Activated naive CD8-positive, alpha-beta T cell treated with anti-CD3 and anti-CD28 coated beads, Interleukin-2, amount 10 ng/mL, durations not matched to agents 7 days and 5 days (primary cell): Measurements from ENCODE around the gene TAS2R39. TPM values are rescaled to one million over a fixed set of nuclear protein-coding genes. Genes with fewer than 3 reads are reported as not detected.
"Not testable (repeated sequence)": the region's sequence is repeated elsewhere in the genome, so short reads cannot be mapped to it uniquely, and the experiment has no call there.

Experiments
- ATAC-seq: fragments of 150-1000 bp; cut with Tn5 transposase; one replicate; pipeline ENCODE4 v1.10.0; 2021; ENCODE audit warnings: low read depth, moderate library complexity
- POLR2A ChIA-PET: fragments of 350-600 bp; sonication (Branson Sonifier 250); formaldehyde crosslinking; loops from one replicate; lab custom pipeline; 2021; ENCODE audit warnings: antibody characterized with exemption; lab: Charles Lee
- DNase-seq: peaks from one replicate; pipeline ENCODE4 v3.0.0; 2021
- H3K27ac Mint-ChIP-seq: one replicate; pipeline ENCODE4 v1.8.0; 2022; ENCODE audit warnings: mild to moderate bottlenecking, mixed read lengths
- H3K27me3 Mint-ChIP-seq: one replicate; pipeline ENCODE4 v1.8.0; 2022; ENCODE audit warnings: mild to moderate bottlenecking, moderate library complexity, mixed read lengths
- H3K36me3 Mint-ChIP-seq: one replicate; pipeline ENCODE4 v1.8.0; 2021; ENCODE audit warnings: mild to moderate bottlenecking, mixed read lengths
- H3K4me1 Mint-ChIP-seq: one replicate; pipeline ENCODE4 v1.8.0; 2021; ENCODE audit warnings: mixed read lengths
- H3K4me3 Mint-ChIP-seq: one replicate; pipeline ENCODE4 v1.8.0; 2022; ENCODE audit warnings: mild to moderate bottlenecking, moderate library complexity, mixed read lengths
- H3K9me3 Mint-ChIP-seq: one replicate; pipeline ENCODE4 v1.8.0; 2021; ENCODE audit warnings: mixed read lengths
- total RNA-seq, 2 experiments: library from RNA; stranded (reverse); gene quantifications; one replicate each; pipeline ENCODE4 v1.2.3, GENCODE V29; 2021

TAS2R39 gene
- total RNA-seq, 2 experiments from 2014 or later, result not detected

DNA sequence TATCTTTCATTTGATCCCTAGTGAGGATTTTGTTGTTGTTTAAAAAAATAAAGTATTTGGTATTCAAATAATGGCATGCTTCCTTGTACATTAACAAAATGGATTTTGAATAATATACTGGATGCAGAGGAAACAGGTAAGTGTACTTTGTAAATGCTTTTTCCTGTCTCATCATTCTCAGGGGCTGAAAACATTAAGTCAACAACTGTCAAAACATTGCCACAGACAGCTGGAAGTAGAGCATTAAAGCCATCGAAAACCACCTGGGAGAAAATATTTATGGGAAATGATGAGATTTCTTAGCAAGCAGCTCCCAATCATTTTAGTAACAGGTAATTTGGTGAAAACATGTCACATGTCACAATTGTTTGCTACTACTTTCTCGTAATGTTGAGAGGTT, 10.7 kb downstream of the TAS2R39 start:
- no peak overlapping the region for H3K27ac Mint-ChIP-seq
- H3K4me1 Mint-ChIP-seq, result no peaks in the 10 kb centered on the region
- no peaks in the 10 kb centered on the region for H3K9me3 Mint-ChIP-seq
- no peak for ATAC-seq
- no peak overlapping the region for H3K4me3 Mint-ChIP-seq
- POLR2A ChIA-PET, result no interaction called here
- H3K27me3 Mint-ChIP-seq, result peaks cover 2% of the 10 kb centered on the region
- DNase-seq, result no peak
- no peaks in the 10 kb centered on the region for H3K36me3 Mint-ChIP-seq

DNA sequence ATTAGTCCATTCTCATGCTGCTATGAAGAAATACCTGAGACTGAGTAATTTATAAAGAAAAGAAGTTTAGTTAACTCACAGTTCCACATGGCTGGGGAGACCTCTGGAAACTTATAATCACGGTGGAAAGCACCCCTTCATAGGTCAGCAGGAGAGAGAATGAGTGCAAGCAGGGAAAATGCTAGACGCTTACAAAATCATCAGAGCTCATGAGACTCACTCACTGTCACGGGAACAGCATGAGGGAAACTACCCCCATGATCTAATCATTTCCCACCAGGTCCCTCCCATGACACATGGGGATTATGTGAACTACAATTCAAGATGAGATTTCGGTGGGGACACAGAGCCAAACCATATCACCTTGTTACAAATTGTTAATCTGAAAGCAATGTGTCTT, 15.8 kb downstream of the TAS2R39 start:
- H3K27ac Mint-ChIP-seq, result no peak overlapping the region
- no peaks in the 10 kb centered on the region for H3K4me1 Mint-ChIP-seq
- H3K36me3 Mint-ChIP-seq, result no peaks in the 10 kb centered on the region
- peaks cover 20% of the 10 kb centered on the region for H3K27me3 Mint-ChIP-seq
- ATAC-seq, result no peak
- H3K9me3 Mint-ChIP-seq, result no peaks in the 10 kb centered on the region
- POLR2A ChIA-PET, result no interaction called here
- no peak for DNase-seq
- no peak overlapping the region for H3K4me3 Mint-ChIP-seq

DNA sequence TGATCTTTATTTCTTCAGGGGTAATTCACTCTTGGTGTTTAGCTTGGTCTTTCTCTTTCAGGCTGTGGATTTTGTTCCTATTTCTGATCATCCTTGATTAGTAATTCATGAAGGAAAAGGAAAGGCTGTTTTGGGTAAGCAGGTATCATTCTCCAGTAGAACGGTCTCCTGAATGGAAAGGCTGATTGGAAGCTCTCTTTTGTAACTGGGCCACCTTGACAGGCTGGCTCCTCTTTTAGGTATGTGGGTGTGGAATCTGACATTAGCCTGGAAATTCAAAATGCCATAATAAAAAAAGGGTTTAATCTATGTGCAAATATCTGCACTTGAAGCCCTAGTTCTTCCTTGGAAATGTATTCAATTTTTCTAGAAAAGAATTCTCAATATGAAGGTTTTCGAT, 18.9 kb downstream of the TAS2R39 start:
- no peak overlapping the region for H3K4me3 Mint-ChIP-seq
- peaks cover 8% of the 10 kb centered on the region for H3K4me1 Mint-ChIP-seq
- DNase-seq, result no peak
- no peak for ATAC-seq
- no peak overlapping the region for H3K27ac Mint-ChIP-seq
- POLR2A ChIA-PET, result no interaction called here
- no peaks in the 10 kb centered on the region for H3K9me3 Mint-ChIP-seq
- peaks cover 23% of the 10 kb centered on the region for H3K27me3 Mint-ChIP-seq
- H3K36me3 Mint-ChIP-seq, result no peaks in the 10 kb centered on the region

DNA sequence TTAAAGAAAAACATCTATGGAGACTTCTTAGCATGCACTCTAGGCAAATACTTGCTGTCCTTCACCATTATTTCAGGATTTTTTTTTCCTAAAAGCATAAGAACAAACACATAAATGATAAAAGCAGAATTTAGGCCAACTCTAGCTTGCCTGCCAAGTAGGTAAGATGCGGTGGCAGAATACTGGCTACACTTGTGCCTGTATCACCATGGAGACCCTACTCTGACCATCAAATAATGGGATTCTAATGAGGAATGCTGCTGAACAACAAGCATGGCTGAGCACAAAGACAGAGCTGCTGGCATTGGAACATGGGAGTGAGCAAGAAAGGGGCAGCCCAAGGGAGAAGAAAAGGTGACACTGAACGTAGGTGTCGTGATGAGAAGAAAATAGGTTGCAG, 20.2 kb downstream of the TAS2R39 start:
- no peaks in the 10 kb centered on the region for H3K9me3 Mint-ChIP-seq
- H3K36me3 Mint-ChIP-seq, result no peaks in the 10 kb centered on the region
- POLR2A ChIA-PET, result no interaction called here
- H3K27me3 Mint-ChIP-seq, result peaks cover 21% of the 10 kb centered on the region
- ATAC-seq, result no peak
- no peak for DNase-seq
- peaks cover 8% of the 10 kb centered on the region for H3K4me1 Mint-ChIP-seq
- H3K4me3 Mint-ChIP-seq, result no peak overlapping the region
- H3K27ac Mint-ChIP-seq, result no peak overlapping the region

DNA sequence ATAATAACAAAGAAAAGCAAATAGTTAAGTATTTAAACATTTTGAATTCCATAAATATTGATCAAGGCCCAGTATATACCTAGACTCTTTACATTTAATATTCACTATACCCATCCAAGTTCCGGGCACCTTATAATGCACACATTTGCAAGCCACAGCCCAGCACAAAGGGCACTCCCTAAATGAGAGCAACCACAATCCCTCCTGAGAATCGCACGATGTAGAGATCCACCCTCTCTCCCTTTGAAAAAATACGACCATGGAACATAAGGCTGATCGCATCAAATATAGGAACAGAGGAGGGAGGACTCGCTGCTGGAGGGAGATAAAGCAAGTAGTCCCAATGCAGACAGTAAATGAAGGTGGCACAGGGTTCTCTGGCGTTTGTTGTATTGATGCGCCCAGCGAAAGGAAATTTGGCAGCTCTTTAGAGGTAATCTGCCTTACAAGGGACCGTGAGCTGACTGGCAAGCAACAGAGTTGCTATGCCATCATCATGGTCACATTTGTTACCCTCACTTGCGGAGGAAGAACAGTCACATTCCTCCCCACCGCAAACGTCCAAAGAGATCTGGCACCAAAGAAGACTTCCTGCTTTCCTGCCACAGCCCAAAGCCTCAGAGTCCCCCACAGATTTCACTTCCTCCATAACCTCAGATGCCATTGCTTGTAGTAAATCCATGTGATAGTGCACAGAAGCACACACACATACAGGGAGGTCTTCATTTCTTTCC, 22.5 kb downstream of the TAS2R39 start:
- Mint-ChIP-seq H3K4me3 (peak overlapping the region; percentile 37), H3K27ac (no peak overlapping the region), H3K9me3 (no peaks in the 10 kb centered on the region), H3K36me3 (no peaks in the 10 kb centered on the region), H3K27me3 (peaks cover 19% of the 10 kb centered on the region), H3K4me1 (peaks cover 8% of the 10 kb centered on the region)
- DNase-seq (no peak), ATAC-seq (peak; percentile 76)
- POLR2A ChIA-PET, result no interaction called here

DNA sequence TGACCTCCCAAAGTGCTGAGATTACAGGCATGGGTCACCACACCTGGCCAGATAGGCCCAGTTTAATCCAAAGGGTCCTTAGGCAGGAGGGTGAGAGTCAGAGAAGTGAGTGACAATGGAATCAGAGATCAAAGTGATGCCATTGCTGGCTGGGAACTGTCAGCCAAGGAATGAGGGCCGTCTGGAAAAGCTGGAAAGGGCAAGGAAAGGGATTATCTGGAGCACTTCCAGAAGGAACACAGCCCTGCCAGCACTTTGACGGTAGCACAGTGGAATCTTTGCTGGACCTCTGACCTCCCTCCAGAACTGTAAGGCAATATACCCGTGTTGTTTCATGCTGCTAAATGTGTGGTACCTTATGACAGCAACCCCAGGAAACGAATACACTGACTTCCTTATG, 27.3 kb downstream of the TAS2R39 start:
- Mint-ChIP-seq H3K4me1 (peaks cover 8% of the 10 kb centered on the region), H3K27ac (no peak overlapping the region), H3K27me3 (peaks cover 4% of the 10 kb centered on the region), H3K4me3 (no peak overlapping the region), H3K9me3 (no peaks in the 10 kb centered on the region), H3K36me3 (no peaks in the 10 kb centered on the region)
- no peak for DNase-seq
- ATAC-seq, result no peak
- POLR2A ChIA-PET, result no interaction called here

DNA sequence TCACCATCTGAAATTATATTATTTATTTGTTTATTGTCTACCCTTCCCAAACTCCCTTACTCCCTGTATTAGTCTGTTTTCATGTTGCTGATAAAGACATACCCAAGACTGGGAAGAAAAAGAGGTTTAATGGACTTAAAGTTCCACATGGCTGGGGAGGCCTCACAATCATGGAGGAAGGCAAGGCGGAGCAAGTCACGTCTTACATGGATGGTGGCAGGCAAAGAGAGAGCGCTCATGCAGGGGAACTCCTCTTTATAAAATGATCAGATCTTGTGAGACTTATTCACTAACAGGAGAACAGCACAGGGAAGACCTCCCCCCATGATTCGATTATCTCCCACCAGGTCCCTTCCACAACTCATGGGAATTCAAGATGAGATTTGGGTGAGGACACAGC, 30.3 kb downstream of the TAS2R39 start:
- H3K27ac Mint-ChIP-seq, ATAC-seq: not testable (repeated sequence)

DNA sequence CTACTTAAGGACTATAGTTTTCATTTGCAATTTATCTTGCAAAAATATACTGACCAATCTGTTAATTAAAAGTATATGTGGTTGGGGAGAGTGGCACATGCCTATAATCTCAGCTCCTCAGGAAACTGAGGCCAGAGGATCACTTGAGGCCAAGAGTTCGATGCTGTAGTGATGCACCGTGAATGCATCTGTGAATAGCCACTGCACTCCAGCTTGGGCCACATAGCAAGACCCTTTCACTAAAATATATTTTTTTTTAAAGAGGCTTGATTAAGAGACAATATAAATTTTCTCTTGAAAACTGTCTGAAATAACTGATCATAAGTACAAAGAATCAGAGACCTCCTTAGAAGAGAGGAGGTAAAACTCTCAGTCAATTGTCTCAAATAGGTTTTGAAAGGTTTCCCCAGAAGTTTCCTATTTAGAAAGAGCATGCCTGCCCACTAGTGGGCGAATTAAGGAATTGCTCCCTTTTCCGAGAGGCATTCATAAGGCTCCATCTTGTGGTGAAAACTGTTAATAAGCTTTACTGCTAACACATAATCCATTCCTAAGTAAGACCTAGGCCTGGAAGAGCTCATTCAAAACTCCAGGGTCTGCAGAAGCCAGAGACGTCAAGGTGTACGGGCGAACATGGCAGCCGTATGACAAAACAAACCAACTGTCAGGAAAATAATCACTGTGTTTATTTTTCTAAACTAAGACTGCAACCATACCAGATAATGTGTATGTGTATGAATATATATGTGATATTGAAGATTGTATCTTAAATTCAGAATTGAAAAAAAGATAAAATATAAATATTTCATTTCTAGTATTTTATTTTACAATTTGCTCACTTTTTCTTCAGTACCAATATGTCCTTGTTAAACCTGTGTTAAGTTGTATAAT, 31.8 kb downstream of the TAS2R39 start:
- Mint-ChIP-seq H3K9me3 (no peaks in the 10 kb centered on the region), H3K27me3 (peaks cover 11% of the 10 kb centered on the region), H3K4me1 (no peaks in the 10 kb centered on the region), H3K36me3 (no peaks in the 10 kb centered on the region), H3K27ac (no peak overlapping the region), H3K4me3 (no peak overlapping the region)
- POLR2A ChIA-PET, result interaction anchor here (0.7 kb wide), 1 partner anchor 212 kb away, joined by 4 read pairs; no protein-coding TSS in a partner anchor
- peak; percentile 60 for ATAC-seq
- DNase-seq, result peak; percentile 43

More for the DNA sequence above, 30.3 kb downstream of the TAS2R39 start:
- H3K4me3 Mint-ChIP-seq, H3K9me3 Mint-ChIP-seq, DNase-seq, H3K36me3 Mint-ChIP-seq, H3K4me1 Mint-ChIP-seq, POLR2A ChIA-PET: not testable (repeated sequence)
- H3K27me3 Mint-ChIP-seq, result peaks cover 12% of the 10 kb centered on the region

DNA sequence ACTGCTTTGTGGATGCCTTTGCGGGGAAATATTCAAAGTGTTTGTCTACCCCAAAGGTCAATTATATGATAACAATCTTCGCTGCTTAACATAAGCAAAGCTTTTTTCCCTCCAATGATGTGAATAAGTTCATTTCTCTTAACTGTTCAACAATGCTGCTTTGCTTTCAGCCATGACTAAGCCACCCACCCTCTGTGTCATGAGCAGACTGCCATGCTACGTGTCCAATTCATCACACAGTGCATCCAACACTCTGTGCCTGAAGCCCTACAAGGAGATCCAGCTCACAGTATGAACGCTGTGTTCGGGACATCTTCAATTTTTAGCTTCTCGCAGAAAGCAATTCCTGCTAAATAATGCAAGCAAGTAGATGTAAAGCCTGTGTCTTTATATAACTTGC, 32.9 kb downstream of the TAS2R39 start:
- Mint-ChIP-seq H3K4me3 (no peak overlapping the region), H3K27ac (no peak overlapping the region), H3K4me1 (no peaks in the 10 kb centered on the region), H3K9me3 (no peaks in the 10 kb centered on the region), H3K27me3 (peaks cover 12% of the 10 kb centered on the region), H3K36me3 (no peaks in the 10 kb centered on the region)
- POLR2A ChIA-PET, result no interaction called here
- ATAC-seq, result no peak
- no peak for DNase-seq

DNA sequence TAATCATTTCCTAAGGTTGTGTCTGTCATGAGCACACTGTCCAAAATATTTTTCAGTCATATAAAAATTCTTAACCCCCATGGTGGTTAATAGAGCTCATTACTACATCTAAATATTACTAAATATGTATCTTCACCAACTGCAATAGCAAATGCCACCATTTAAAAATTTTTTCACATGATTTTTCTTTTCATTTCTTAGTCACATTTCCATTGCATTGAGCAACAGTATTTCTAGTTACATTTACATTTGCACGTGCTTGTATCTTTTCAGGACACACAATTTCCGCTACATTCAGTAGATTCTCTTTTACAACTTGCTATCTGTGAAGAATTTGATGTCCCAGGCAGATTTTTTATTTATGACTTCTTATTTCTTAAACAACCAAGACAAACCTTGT, 33.5 kb downstream of the TAS2R39 start:
- POLR2A ChIA-PET, result no interaction called here
- DNase-seq (no peak), ATAC-seq (no peak)
- no peaks in the 10 kb centered on the region for H3K9me3 Mint-ChIP-seq
- peaks cover 16% of the 10 kb centered on the region for H3K27me3 Mint-ChIP-seq
- H3K4me3 Mint-ChIP-seq, result no peak overlapping the region
- H3K4me1 Mint-ChIP-seq, result no peaks in the 10 kb centered on the region
- H3K27ac Mint-ChIP-seq, result no peak overlapping the region
- no peaks in the 10 kb centered on the region for H3K36me3 Mint-ChIP-seq

DNA sequence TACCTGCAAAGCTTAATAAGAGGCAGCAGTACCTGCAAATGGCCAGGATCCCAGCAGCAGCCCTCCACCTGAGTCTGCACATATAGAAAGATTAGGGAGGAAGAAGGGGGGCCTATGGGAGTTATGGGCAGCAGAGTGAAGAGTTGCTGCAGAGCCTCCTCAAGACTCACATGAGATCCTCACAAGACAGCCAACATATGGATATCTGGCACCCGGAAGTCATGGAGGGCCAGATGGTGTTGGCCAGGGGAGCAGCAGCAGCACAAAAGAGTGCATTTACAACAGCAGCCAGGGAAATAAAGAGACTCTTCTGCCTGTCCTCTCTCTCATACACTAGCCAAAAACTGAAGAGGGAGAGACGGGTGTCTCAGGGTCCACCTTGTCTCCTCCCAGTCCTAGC, 34.6 kb downstream of the TAS2R39 start:
- Mint-ChIP-seq H3K27me3 (peaks cover 22% of the 10 kb centered on the region), H3K36me3 (no peaks in the 10 kb centered on the region), H3K9me3 (no peaks in the 10 kb centered on the region), H3K4me3 (no peak overlapping the region), H3K27ac (no peak overlapping the region), H3K4me1 (no peaks in the 10 kb centered on the region)
- DNase-seq (no peak), ATAC-seq (no peak)
- POLR2A ChIA-PET, result no interaction called here

DNA sequence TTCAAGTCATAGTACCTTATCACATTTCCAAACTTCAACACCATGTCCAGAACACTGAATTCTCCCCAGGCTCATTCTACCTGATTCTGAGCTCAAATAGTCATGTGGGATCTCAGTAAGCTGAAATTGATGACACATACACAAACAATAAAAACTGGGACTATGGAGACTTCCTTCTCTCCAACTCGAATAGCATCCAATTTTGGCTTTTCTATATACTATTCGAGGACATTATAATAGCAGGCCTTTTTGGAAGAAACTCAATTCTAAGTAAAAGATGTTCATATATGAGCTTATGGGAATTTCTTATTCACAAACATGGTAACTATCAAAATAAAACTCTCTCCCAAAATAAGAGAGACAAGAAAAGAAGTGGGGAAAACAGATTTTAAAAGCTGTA, 38.1 kb downstream of the TAS2R39 start:
- H3K27ac Mint-ChIP-seq, result no peak overlapping the region
- H3K9me3 Mint-ChIP-seq, result no peaks in the 10 kb centered on the region
- H3K27me3 Mint-ChIP-seq, result peaks cover 29% of the 10 kb centered on the region
- no peaks in the 10 kb centered on the region for H3K4me1 Mint-ChIP-seq
- H3K36me3 Mint-ChIP-seq, result no peaks in the 10 kb centered on the region
- ATAC-seq, result no peak
- no peak overlapping the region for H3K4me3 Mint-ChIP-seq
- POLR2A ChIA-PET, result no interaction called here
- no peak for DNase-seq

DNA sequence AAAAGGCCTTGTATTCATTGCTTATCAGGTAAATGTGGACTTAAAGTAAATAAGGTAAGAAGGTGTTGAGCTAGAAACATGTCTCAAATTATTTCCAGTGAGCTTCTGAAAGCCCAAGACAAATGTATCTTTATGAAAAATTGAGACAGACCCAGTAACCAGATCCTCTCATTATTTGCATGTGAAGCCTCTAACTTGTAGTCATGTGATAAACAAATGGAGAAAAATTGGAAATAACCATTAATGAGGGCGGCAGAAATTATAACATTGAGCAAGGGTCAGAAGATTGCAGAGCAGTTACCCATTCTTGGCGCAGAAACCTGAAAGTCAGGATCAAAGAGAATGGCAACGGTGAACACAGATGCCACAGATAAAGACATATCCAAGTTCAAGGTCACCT, 38.5 kb downstream of the TAS2R39 start, which contains the start of gene TAS2R40:
Gene TAS2R40 (plus strand): TSS at position 301 of the 400 bp plus-strand sequence. CDS start 42 bp downstream, at position 343.
- no peak for DNase-seq
- no peaks in the 10 kb centered on the region for H3K36me3 Mint-ChIP-seq
- peaks cover 28% of the 10 kb centered on the region for H3K27me3 Mint-ChIP-seq
- ATAC-seq, result no peak
- no peaks in the 10 kb centered on the region for H3K9me3 Mint-ChIP-seq
- no peak within 1 kb of the TSS for H3K4me3 Mint-ChIP-seq
- POLR2A ChIA-PET, result no interaction called here
- no peaks in the 10 kb centered on the region for H3K4me1 Mint-ChIP-seq
- no peak within 1 kb of the TSS for H3K27ac Mint-ChIP-seq

DNA sequence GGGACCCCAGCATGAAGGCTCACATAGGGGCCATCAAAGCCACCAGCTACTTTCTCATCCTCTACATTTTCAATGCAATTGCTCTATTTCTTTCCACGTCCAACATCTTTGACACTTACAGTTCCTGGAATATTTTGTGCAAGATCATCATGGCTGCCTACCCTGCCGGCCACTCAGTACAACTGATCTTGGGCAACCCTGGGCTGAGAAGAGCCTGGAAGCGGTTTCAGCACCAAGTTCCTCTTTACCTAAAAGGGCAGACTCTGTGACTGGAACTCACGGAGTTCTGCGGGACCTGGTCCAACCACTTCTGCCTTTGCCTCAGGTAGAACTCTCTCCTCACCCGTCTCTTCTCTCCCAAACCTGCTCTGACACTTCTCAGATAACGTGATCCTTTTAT, 39.6 kb downstream of the TAS2R39 start:
- H3K27me3 Mint-ChIP-seq, result peaks cover 26% of the 10 kb centered on the region
- H3K36me3 Mint-ChIP-seq, result no peaks in the 10 kb centered on the region
- no peak overlapping the region for H3K4me3 Mint-ChIP-seq
- H3K4me1 Mint-ChIP-seq, result no peaks in the 10 kb centered on the region
- no peak for DNase-seq
- H3K9me3 Mint-ChIP-seq, result no peaks in the 10 kb centered on the region
- no peak overlapping the region for H3K27ac Mint-ChIP-seq
- POLR2A ChIA-PET, result no interaction called here
- ATAC-seq, result no peak
